OCI-LY3 (cell line): ENCODE results near the gene ABHD17C.

Experiments used
- CTCF ChIP-seq: fragments of 200-600, 300-600 bp; sonication (generic); IDR thresholded peaks from 2 replicates; pipeline ENCODE4 v1.5.1; 2014; ENCODE audit warnings: antibody characterized with exemption, low read length, low read depth
- EZH2phosphoT487 ChIP-seq: fragments of 200-600 bp; shearing (Covaris generic); IDR thresholded peaks from 2 replicates; pipeline ENCODE4 v1.6.1; 2018; ENCODE audit warnings: antibody characterized with exemption, mixed run types, low read depth

- TF ChIP-seq CTCF: no peak
- no peak for TF ChIP-seq EZH2phosphoT487
These were observed 84.7 kb downstream of the ABHD17C start for GRCh38 chr15:80779658-80780415.
